ENCODE measurements around the gene HELZ.
"Not testable (repeated sequence)": the region's sequence is repeated elsewhere in the genome, so short reads cannot be mapped to it uniquely, and the experiment has no call there.

The HELZ gene

GRCh38 chr17:67262435-67263117 is 17.6 kb upstream of the HELZ start:
- DNase-seq = no peak

- peak; percentile 19 for DNase-seq
These were observed 15.4 kb upstream of the HELZ start for GRCh38 chr17:67260170-67260987.

GRCh38 chr17:67258821-67259468 is 13.9 kb upstream of the HELZ start:
- DNase-seq = peak; percentile 70

- DNase-seq = peak; percentile 31
These were observed 11.2 kb upstream of the HELZ start for GRCh38 chr17:67256075-67256732.

GRCh38 chr17:67253384-67253783 is 8.4 kb upstream of the HELZ start:
- no peak for DNase-seq

GRCh38 chr17:67251586-67251985 is 6.6 kb upstream of the HELZ start:
- not testable (repeated sequence) for DNase-seq

- no peak for DNase-seq
These were observed 3.3 kb upstream of the HELZ start for GRCh38 chr17:67248291-67248690.

GRCh38 chr17:67247416-67247900 is 2.5 kb upstream of the HELZ start:
- DNase-seq = no peak

GRCh38 chr17:67246653-67247415 is 1.8 kb upstream of the HELZ start:
- peak; percentile 54 for DNase-seq

GRCh38 chr17:67246403-67246652 is 1.3 kb upstream of the HELZ start:
- DNase-seq = no peak

- DNase-seq = peak; percentile 52
These were observed 852 bp upstream of the HELZ start for GRCh38 chr17:67245694-67246402.

- DNase-seq = no peak
These were observed 444 bp downstream of the HELZ start for GRCh38 chr17:67244431-67245072.

- no peak for DNase-seq
These were observed 1.7 kb downstream of the HELZ start for GRCh38 chr17:67243284-67243683.

- DNase-seq = no peak
These were observed 3.2 kb downstream of the HELZ start for GRCh38 chr17:67241719-67242341.

- DNase-seq = no peak
These were observed 5.4 kb downstream of the HELZ start for GRCh38 chr17:67239597-67239996.

- DNase-seq = no peak
These were observed 6.0 kb downstream of the HELZ start for GRCh38 chr17:67238991-67239390.

GRCh38 chr17:67232441-67232840 is 12.6 kb downstream of the HELZ start:
- DNase-seq = no peak

GRCh38 chr17:67229109-67229955 is 15.7 kb downstream of the HELZ start:
- DNase-seq = no peak

GRCh38 chr17:67227488-67227887 is 17.5 kb downstream of the HELZ start:
- DNase-seq = no peak

GRCh38 chr17:67225316-67225715 is 19.7 kb downstream of the HELZ start:
- DNase-seq = no peak
